ENCODE measurements around the gene TPRG1.

The TPRG1 gene, protein sequence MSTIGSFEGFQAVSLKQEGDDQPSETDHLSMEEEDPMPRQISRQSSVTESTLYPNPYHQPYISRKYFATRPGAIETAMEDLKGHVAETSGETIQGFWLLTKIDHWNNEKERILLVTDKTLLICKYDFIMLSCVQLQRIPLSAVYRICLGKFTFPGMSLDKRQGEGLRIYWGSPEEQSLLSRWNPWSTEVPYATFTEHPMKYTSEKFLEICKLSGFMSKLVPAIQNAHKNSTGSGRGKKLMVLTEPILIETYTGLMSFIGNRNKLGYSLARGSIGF

DNA sequence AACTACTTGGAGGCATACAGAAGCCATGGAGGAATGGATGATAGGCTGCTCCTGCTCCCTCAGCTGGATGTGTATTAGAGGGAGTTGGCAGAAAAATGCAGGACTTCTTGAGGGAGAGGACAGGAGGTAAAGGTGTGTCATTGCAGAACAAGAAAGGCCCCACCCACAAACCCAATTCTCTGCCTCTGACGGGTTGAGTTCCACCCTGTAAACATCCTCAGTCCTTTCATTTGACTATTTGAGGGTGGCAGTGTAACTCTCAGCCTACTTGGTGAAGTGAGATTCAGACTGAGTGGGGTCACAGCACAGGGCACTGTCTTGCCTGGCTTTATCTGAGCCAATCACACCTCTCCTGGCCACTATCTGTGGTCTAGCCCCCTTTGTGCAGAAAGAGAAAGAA is at the start of gene TPRG1:
Gene TPRG1, plus strand, starts transcription at position 265 of the 400 bp plus-strand sequence. CDS start 35,414 bp downstream, outside the sequence.
- DNase-seq (ENCODE audit: low read depth) = no peak

DNA sequence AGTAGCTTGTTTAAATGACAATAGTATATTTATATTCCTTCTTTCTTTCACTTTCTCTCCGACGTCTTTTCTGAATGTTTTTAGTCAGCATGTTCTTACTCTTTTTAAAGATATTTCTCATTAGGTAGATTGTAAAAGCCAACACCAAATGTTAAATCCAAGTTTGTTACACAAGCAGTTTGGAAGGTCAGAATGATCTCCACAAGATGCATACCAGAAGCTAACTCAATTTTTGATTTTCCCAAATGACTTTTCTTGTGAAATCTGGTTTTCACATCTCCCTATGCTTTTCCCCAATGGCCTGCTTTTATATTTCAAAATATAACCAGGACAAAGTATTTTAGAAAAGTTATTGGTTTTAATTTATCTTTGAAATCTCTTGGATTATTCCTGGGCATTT is 49.7 kb upstream of the TPRG1 start:
- DNase-seq (ENCODE audit: low read depth) = no peak

DNA sequence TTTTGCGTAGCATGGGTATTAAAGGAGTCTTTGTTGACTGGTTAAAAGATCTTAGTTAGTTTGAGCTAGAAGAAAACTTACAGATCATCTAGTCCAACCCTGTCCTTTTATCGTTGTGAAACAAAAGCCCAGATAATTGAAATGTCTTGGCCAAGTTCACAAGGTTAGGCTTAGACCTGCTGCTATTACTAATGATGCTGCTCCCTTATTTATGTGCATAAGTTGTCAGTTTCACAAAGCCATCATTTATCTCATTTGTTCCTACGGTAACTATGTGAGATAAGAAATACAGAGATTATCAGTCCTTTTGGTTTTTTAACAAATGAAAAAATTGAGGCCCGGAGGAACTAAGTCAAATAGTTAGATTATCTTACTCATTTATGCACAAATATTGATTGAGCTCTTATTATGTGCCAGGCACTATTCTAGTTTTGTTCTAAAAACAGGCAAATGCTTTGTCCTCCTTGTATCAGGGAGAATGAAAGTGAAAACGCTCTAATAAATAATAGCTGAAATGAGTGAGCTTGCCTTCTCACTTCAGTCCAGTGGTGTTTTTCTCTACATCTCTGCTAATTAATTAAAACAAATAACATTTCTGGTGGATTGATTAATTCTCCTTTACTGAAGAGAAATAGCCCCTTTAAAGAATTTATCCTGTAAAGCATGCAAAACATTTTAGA is 49.1 kb upstream of the TPRG1 start:
- DNase-seq (ENCODE audit: low read depth) = no peak

DNA sequence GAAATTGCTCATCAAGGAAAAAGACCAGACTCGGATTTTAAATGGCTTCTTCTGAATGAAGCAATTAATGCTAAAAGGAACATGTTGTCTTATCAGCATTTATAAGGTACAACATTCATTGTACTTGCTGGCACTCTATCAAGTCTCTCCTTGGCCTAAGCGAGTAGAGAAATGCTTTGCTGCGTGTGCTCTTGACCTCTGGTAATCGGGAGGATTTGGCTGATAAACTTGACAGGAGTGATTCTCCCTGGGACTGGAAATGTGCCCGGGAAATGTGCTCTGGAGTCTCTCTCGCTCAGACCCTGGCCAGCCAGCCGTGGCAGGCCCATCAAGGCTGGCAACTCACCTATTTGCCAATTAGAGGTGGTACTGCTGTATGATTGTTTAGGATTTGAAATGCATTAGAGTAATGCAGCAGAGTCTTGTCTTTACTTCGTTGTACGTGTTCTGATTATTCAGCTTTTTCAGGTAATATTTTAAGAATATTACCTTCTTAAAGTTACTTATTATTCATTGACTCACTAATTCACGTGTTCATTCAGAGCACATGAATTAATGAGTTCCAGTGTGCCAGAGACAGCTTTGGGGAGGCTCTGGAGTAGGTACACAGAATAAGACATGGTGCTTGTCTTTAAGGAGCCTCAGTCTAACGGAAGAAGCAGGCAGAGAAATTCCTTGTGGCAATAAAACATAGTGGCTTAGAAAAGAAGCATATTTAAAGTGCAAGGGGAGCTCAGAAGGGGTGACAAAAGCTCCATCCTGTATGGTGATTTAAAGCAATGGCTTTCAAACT is 48.0 kb upstream of the TPRG1 start:
- DNase-seq (ENCODE audit: low read depth) = no peak

DNA sequence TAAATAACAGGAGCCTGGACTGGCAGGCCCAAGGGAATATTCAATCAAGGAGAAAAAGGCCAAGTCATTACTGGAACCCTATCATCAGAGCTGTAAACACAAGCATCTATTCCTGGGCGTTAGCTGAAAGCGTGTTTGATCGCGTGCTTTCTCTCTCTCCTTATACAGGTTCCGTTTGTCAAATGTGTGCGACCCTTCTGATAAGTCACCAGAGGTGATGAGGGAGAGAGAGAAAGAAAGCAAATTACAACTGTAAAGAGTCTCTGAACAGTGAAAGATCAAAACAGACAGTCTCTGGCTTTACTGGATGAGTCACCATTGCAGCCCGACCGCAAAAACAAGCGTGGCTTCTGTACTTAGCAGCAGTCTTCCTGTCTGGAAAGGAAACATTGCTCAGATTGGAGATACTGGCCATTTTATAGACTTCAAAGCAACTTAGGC is 39.5 kb upstream of the TPRG1 start:
- DNase-seq (ENCODE audit: low read depth) = peak; percentile 90

DNA sequence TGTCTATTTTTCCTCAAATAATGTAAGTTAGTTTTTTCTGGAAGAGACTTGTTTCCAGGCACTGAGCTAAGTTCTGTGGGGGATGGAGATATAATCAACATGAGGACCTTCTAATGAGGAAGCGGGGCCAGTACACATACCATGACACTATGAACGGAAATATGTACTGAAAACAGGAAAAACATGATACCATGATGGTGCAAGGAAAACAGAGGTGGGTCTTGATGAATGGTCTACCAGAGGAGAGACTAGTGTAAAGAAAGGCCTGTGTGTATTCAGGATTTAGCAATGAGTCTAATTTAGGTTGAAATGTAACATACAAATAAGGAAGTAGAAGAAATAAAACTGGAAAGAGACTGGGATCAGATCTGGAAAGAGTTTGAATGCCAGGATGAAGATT is 38.9 kb upstream of the TPRG1 start:
- DNase-seq (ENCODE audit: low read depth) = no peak

DNA sequence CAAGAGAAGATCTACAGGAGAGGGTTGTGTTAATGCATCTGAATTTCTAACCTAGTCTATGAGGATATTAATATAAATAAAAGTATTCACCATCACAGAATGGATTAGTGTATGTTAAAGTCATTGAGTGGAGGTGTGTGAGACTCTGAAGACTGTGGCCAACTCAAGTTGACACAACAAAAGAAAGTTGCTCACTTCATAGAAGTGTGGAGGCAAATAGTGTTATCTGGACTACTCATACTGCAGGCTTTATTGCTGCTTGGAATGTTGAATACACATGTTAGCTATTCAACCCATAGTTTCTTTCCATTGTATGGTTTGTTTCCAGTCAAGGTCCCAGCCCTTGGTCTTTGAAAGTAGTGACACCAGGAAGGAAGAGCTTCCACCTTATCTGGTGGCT is 38.0 kb upstream of the TPRG1 start:
- no peak for DNase-seq (ENCODE audit: low read depth)

DNA sequence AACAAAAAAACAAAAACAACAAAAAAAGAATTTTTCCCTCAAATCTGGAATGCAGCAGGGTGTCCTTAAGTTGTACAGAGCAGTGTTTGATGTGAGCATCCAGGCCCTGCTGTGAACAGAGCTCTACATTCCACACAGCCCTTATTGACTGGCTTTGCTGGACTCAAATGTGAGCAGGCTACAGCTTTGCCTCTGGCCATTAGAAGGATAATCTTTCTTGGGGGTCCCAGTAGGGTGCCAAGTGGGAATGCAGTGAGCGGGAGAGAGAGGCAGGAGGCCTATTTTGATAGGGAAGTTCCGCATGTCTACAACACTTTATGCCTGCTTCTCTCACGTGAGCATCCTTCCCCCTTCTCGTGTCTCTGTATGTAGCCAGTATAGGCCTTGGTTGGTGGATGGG is 34.4 kb upstream of the TPRG1 start:
- no peak for DNase-seq (ENCODE audit: low read depth)

DNA sequence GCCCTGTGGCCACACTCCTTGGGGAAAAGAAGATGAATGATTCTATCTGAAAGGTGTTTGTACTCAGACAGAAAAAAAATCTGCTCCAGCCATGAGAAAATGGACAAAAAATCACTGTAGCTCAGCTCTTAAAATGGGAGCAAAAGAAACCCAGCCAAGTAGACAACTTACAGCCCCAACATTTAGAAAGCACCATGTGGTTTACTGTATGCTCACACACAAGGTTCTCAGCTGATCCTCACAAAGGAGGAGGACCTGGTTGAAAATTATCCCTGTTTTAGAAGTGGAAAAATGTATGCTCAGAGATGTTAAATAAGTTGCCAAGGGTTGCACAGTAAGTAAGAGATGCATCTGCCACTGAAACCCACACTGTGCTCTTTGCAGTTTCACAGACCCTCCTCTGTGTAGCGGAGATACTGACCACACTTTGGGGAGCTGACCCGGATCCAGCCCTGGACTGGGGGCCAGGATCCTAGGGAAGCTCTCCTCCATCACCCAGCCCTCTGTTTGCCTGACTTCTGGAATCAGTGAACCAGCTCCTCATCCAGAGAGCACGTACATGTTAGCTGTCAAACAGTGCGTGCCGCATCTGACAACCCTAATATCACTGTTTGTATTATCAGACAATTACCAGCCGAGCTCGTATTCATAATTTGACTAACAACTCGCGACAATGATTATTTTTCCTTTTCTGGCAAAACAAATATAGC is 32.7 kb upstream of the TPRG1 start:
- DNase-seq (ENCODE audit: low read depth) = no peak

DNA sequence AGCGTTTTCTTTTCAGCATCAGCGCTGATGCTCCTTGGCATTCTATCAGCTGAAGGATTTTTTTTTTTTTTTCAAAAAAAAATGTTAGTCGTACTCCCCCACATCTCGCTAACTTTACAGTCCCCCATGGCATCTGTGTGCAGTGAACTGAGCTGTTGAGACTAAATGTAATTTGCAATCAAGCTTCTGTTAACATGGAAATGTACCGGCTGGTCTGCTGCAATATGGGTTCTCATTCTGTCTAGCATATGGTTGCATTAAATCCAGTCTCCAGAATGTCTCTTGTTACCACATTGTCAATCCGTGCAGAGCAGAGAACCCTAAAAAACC is 32.2 kb upstream of the TPRG1 start:
- no peak for DNase-seq (ENCODE audit: low read depth)

DNA sequence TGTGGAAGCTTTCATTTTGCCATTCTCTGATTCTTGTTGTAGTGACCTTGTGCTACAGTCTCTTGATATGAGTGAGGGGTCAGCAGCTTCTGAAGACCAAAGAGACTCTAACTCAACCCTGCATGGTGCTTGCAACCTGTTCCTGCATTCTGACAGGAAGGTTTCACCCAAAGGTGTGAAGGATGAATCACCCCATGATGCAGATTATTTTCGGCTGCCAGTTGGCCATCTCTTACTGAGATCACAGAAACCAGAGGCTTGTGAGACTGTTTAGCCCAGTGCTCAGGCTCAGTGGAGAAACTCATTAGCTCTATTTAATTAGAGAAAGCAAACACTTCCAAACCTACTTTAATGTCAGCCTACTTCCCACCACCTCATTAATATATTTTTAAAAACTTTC is 29.2 kb upstream of the TPRG1 start:
- DNase-seq (ENCODE audit: low read depth) = peak; percentile 13

DNA sequence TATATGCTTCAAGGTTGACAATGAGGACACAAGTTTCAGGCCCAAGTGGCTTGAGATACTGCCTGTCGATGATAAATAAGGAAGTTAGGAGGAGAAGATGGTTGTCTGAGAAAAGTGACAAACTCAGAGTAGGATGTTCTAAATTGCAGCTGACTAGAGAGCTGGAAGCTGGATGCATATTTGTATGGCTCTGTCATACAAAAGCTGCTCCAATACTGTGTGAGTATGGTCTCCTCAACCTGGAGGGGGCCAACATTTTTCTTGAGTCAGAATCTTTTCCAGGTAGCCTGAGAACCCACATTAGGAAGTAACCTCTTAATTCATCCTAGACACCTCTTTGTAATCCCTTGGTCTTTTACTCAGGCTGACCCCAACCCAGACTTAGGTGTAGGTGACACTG is 28.4 kb upstream of the TPRG1 start:
- DNase-seq (ENCODE audit: low read depth) = peak; percentile 18

DNA sequence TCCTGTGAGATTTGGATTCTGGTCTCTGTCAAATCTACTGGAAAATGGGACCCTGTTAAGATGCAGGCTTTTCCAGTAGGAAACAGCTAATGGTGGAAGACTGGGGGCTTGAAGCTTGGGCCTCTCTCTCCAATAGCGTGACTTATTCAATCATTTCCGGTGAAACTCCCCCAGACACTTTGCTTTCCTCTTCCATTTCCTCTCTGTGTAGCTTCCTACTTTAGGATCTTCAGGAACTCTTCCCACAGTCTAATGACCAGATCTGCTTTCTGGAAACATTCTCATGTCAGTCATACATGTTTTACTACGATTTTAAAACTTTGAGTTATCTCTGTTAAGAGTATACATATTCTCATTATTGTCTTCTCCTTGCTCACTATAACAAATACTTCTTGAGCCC is 28.0 kb upstream of the TPRG1 start:
- no peak for DNase-seq (ENCODE audit: low read depth)

DNA sequence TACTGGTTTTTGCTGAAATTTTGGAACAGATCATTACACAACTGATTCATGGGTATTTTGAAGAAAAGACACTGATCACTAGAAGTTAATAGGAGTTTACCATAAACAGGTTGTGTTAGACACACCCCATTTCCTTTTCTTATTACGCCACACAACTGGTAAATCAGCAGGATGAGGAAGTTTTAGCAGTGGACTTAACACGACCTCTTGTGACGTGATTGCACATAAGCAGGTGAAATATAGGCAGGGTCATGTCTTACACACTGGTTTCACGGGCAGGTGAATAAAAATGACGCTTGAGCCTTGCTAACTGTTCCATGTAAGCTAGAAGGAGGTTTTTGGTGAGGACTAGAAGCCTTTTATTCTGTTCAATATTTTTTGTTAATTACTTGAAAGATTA is 27.1 kb upstream of the TPRG1 start:
- DNase-seq (ENCODE audit: low read depth) = peak; percentile 46

DNA sequence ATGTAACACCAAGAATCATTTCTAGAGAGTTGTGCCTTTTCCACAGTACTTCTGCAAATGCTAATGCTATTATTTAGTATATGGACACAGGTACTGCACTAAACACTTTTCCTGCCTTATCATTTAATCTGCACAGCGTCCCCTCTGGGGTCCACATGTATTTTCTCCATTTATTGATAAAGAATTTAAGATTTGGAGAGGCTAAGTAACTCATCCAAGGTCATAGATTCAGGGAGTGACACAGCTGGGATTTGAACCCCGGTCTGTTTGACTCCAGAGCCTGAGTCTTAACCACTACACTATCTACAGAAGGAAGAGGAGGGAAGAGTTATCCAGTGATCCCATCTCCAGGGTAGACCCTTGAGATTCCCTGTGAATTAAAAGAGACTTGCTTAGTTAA is 24.9 kb upstream of the TPRG1 start:
- DNase-seq (ENCODE audit: low read depth) = peak; percentile 40

DNA sequence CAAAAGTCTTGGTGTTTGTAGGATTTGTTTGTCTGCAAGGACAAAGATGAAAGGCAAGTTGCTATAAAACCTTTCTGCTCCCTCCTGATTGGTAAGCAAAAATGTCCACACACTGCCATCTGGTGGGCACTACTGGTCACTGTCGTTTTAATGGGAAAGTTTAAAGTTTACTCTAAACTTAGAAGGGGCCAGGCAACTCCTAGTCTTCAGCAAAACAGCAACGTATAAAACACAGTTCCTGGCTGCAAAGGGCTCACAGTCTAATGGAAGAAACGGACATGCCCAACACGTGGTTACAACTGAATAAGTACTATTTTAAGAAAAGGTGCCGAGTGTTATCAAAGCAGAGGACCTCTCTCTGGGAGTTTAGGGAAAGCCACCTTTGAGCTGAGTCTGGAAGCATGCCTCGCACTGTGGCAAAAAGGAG is 23.7 kb upstream of the TPRG1 start:
- peak; percentile 66 for DNase-seq (ENCODE audit: low read depth)

DNA sequence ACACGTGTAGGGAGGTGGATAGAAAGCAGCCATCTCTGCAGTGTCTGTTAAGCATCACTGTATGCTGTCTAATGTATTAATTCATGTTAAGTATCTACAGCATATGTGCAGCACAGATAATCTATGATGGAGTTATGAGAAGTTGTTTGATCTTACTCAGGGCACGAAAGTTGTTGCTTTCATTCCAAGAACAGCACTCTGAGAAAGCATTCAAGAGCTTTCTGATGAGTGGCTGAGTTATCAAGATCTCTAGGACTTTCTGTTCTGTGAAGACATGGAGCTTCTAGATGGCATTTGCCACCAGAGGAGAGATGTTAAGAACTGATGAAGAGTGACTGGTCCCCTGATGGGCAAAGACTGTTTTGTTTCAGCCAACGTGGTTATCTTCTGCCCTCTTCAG is 22.6 kb upstream of the TPRG1 start:
- DNase-seq (ENCODE audit: low read depth) = no peak

DNA sequence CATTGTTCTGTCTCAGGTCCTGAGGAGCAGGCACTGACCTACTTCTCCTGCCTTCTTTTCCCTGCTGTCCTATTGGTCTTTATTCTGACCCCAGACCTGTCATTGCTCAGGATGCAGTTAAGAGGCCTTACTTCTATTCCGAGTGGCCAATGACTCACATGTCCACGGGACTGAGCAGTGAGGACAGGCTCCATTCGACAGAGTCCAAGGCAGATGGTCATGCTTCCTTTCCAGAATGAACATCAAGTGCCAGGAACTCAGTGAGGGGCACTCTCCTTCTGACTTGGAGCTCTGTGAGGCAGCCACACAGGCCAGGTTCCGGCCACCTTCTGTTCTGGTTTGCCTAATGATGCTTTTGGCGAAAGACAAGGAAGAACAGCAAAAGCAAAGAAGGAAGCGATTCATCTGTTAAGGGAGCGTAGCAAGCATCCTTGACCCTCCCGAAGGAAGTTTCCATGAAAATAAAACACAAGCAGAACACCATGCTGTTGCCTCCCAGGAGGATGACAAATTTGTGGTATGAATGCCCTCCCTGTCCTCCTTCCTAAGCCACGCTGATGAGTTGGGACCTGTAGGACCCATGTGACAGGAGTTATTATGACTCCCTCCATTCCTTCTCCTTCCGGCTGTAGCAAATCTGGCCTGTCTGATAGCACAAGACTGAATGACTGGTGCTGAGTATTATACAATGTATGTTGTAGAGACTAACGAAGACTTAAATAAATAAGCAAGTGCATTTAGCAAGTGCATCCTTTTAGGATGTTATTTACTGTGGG is 14.4 kb upstream of the TPRG1 start:
- DNase-seq (ENCODE audit: low read depth) = no peak

DNA sequence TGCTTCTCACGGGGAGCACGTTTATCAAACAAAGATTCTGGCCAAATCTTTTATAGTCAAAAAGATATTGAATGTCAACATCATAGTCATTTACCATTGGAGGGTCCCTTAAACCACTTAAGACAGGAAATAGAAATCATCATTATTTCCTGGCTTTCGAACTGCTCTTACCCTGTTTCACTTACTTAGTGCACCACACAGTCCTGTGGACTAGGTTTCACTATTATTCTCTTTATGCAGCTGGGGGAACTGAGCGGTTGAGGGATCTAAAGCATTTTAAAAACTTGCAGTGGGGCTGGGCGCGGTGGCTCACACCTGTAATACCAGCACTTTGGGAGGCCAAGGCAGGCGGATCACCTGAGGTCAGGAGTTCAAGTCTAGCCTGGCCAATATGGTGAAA is 13.7 kb upstream of the TPRG1 start:
- DNase-seq (ENCODE audit: low read depth) = no peak

DNA sequence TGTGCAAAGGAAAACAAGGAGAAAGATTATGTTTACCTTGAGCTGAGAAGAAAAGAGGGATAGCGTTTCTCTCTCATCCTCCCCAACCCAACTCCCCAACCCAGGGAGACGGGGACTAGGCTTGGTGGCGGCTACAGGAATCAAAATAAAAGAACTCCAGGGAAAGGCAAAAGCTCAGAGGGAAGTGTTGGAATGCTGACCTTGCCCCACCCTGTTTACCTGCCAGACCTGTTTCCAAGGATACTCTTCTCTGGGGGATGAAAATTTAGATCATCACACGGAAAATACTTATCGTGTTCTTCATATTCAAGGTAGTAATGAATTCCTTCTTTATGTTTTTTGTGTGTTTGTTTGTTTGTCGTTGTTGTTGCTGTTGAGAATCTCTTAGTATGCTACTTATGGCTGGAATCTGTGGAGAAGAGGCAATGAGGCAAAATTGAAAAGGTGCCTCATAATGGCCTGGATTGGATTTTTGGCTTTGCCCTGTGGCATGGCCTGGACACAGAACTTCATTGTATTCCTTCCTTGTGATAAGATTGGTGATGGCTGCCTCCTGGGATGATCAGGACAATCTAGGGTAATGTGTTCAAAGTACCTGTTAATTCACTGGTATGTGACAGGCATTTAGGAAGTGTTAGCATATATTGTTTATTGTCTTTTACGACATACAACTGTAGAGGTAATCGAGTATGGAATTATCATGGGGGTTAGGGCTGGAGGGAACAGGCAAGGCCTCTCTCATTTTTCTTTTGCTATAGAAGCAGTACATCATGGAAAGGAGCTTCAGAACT is 11.1 kb upstream of the TPRG1 start:
- no peak for DNase-seq (ENCODE audit: low read depth)

DNA sequence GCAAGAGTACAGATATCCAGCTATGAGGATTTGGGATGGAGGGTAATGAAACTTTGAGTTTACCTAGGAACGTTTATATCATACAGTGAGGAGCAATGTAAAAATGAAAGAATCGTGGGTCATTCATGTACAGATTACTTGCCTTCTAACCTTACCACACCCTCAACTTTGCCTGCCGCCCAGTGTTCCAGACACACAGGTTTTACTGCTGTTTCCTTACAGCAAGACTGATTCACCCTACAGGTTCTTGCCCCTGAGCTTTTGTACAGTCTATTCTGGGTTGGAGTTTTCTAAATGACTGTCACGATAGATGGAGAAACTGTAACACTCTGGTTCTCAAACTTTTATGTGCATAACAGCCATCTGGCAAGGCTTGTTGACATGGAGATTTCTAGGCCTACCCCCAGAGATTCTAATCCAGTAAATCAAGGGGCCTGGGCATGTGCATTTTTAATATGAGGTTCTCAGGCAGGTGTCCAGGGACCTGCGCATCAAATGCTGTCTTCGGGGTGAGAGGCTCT is 6.6 kb upstream of the TPRG1 start:
- no peak for DNase-seq (ENCODE audit: low read depth)

Data from ELR (cell line).